ENCODE data around the gene PLSCR2.
"Not testable (repeated sequence)": the region's sequence is repeated elsewhere in the genome, so short reads cannot be mapped to it uniquely, and the experiment has no call there.

PLSCR2 gene

GRCh38 chr3:146485297-146485696 is 15.9 kb upstream of the PLSCR2 start:
- DNase-seq (ENCODE audit: low read depth in 3 of 3): no peak

- DNase-seq (ENCODE audit: low read depth in 3 of 3): no peak
Measured at GRCh38 chr3:146476094-146476740, 6.9 kb upstream of the PLSCR2 start.

- DNase-seq (ENCODE audit: low read depth in 3 of 3): not testable (repeated sequence)
Measured at GRCh38 chr3:146474976-146475375, 5.6 kb upstream of the PLSCR2 start.

- DNase-seq (ENCODE audit: low read depth in 3 of 3): no peak
Measured at GRCh38 chr3:146473726-146474125, 4.4 kb upstream of the PLSCR2 start.

GRCh38 chr3:146472611-146473010 is 3.2 kb upstream of the PLSCR2 start:
- no peak for DNase-seq (ENCODE audit: low read depth in 3 of 3)

- no peak for DNase-seq (ENCODE audit: low read depth in 3 of 3)
Measured at GRCh38 chr3:146471012-146471411, 1.7 kb upstream of the PLSCR2 start.

- DNase-seq (ENCODE audit: low read depth in 3 of 3): no peak
Measured at GRCh38 chr3:146470425-146470990, 1.1 kb upstream of the PLSCR2 start.

- no peak for DNase-seq (ENCODE audit: low read depth in 3 of 3)
Measured at GRCh38 chr3:146468671-146469149, 651 bp downstream of the PLSCR2 start.

- no peak for DNase-seq (ENCODE audit: low read depth in 3 of 3)
Measured at GRCh38 chr3:146468234-146468633, 1.1 kb downstream of the PLSCR2 start.

GRCh38 chr3:146466604-146467003 is 2.8 kb downstream of the PLSCR2 start:
- no peak for DNase-seq (ENCODE audit: low read depth in 3 of 3)

- DNase-seq (ENCODE audit: low read depth in 3 of 3): no peak
Measured at GRCh38 chr3:146465693-146466465, 3.5 kb downstream of the PLSCR2 start.

GRCh38 chr3:146464783-146465182 is 4.6 kb downstream of the PLSCR2 start:
- no peak for DNase-seq (ENCODE audit: low read depth in 3 of 3)

- no peak for DNase-seq (ENCODE audit: low read depth in 3 of 3)
Measured at GRCh38 chr3:146464005-146464595, 5.3 kb downstream of the PLSCR2 start.

- no peak for DNase-seq (ENCODE audit: low read depth in 3 of 3)
Measured at GRCh38 chr3:146454796-146455195, 14.6 kb downstream of the PLSCR2 start.

- no peak for DNase-seq (ENCODE audit: low read depth in 3 of 3)
Measured at GRCh38 chr3:146449613-146450012, 19.7 kb downstream of the PLSCR2 start.

- no peak for DNase-seq (ENCODE audit: low read depth in 3 of 3)
Measured at GRCh38 chr3:146449076-146449475, 20.3 kb downstream of the PLSCR2 start.

- no peak for DNase-seq (ENCODE audit: low read depth in 3 of 3)
Measured at GRCh38 chr3:146446026-146446425, 23.3 kb downstream of the PLSCR2 start.

- not testable (repeated sequence) for DNase-seq (ENCODE audit: low read depth in 3 of 3)
Measured at GRCh38 chr3:146440310-146440709, 29.1 kb downstream of the PLSCR2 start.

GRCh38 chr3:146432066-146432465 is 37.3 kb downstream of the PLSCR2 start:
- DNase-seq (ENCODE audit: low read depth in 3 of 3): no peak

- no peak for DNase-seq (ENCODE audit: low read depth in 3 of 3)
Measured at GRCh38 chr3:146431240-146431639, 38.1 kb downstream of the PLSCR2 start.

- no peak for DNase-seq (ENCODE audit: low read depth in 3 of 3)
Measured at GRCh38 chr3:146425341-146425740, 44.0 kb downstream of the PLSCR2 start.

All from stimulated activated CD4-positive, alpha-beta T cell treated with anti-CD3 and anti-CD28 coated beads, TNF-alpha, amount 100 ng/mL, for 24 hours (primary cell).